ENCODE data around the gene ARVCF. TPM values are rescaled to one million over a fixed set of nuclear protein-coding genes. Genes with fewer than 3 reads are reported as not detected.

The ARVCF gene
- total RNA-seq, 1 donor from 2014 or later: 109 TPM

DNA sequence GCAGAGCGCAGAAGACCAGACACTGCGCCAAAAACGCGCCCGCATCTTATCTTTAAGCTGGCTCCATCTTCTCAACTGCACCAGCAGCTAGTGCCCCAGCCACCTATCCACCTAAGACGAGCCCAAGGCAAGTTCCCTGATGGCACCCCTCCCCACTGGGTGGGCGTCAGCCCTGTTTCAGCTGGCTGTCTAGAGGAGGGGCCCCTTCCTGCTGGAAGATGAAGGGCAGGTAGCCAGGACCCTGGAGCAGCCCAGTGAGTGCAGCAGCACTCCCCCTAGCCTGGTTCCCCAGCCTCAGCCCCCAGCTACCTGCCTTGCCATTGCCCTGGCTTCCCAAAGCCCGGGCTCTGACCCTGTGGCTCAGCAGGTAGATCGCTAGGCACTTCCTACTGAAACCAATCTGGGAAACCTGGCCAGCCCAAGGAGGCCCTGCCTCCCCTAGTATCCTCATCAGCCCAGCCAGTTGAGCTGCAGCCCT is 28.3 kb downstream of the ARVCF start:
- H3K4me3 ChIP-seq (ENCODE audit: low read depth, low read length): no peak overlapping the region
- TF ChIP-seq, protein P1, sequence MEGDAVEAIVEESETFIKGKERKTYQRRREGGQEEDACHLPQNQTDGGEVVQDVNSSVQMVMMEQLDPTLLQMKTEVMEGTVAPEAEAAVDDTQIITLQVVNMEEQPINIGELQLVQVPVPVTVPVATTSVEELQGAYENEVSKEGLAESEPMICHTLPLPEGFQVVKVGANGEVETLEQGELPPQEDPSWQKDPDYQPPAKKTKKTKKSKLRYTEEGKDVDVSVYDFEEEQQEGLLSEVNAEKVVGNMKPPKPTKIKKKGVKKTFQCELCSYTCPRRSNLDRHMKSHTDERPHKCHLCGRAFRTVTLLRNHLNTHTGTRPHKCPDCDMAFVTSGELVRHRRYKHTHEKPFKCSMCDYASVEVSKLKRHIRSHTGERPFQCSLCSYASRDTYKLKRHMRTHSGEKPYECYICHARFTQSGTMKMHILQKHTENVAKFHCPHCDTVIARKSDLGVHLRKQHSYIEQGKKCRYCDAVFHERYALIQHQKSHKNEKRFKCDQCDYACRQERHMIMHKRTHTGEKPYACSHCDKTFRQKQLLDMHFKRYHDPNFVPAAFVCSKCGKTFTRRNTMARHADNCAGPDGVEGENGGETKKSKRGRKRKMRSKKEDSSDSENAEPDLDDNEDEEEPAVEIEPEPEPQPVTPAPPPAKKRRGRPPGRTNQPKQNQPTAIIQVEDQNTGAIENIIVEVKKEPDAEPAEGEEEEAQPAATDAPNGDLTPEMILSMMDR (conservative IDR thresholded peaks at IDR 0.05; ENCODE audit: low read depth, low read length): no peak
- DNase-seq (ENCODE audit: low read depth): no peak

DNA sequence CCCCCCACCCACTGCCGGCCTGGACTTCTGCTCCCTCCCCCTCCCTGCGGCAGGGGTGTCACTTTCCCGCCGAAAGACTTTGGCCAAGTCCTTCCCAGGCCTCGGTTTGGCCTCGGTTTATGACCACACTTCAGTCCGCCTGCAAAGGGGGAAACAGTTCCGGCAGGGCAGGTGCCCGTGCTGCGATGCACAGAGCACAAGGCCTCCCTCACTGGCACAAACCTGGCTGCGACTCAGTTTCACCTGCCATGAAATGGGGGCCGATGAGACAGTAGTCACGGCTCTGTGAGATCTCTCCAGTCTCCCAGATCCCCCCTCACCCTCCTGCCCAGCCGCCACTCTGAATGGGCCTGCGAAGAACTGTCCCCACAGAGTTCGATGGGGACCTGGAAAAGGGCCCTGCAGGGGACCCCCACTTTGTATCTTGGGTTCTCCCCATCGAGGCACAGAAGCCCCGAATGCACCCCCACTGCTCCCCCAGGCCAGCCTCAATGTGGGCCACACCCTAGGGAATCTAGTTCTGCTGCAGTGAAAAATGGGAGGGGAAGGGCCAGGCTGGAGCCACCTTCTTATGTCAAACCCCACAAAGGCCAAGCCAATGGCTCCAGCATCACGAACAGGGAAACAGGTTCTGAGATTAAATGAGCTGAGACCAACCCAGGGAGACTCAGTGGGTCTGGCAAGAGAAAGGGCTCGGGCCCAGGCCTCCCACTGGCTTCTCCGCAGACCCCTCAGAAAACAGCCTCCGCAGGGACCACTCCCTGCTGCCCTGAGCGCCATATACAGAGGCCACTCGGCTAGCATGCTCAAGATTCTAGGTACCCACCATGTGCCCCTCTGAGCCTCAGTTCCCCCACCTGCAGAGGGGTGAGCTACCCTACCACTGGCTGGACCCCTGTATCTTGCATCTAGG is 29.0 kb downstream of the ARVCF start:
- no peak overlapping the region for H3K4me3 ChIP-seq (ENCODE audit: low read depth, low read length)
- TF ChIP-seq, protein P1 (conservative IDR thresholded peaks at IDR 0.05; ENCODE audit: low read depth, low read length): no peak
- no peak for DNase-seq (ENCODE audit: low read depth)

DNA sequence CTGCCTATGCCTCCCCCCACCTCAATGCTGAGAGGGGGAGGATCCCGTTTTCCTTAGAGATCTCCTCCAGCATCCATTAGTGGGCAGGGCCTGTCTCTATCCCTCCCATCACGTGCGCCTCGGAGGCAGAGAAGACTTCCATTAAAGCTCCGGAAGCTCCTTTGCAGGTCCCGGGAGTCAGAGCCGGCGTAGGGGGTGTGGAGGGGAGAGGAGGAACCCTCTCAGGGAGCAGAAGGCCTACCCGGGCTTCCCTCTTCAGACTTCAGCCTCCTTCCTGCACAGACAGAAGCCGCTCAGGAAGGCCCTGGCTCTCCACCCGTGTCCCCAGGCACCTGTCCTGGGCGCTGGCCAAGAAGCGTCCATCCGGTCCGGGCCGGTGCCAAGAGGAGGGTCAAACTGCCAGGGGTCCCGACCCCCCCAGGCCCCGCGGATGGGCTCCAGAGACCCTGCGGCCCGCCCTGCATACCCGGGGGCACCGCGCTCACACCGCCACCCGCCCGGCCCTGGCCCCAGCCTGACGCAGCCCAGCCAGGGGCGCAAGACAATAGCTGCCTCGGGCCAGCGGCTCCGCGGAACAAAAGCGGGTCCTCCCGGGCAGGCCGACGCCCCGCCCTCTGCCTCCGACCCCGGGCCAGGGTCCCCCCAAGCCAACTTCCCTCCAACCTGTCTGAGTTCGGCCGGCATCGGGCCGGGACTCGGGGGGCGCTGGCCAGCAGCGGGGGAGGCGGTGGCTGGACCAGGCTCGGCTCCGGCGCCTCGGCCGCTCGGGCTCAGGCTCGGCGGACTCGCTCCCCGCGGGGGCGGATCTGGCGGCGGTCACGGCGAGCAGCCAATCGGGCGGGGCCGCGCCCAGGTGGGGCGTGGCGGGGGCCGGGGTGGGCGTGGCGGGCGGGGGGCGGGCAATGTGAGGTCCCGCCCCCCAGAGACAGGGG is 29.9 kb downstream of the ARVCF start:
- DNase-seq (ENCODE audit: low read depth): no peak
- TF ChIP-seq, protein P1 (conservative IDR thresholded peaks at IDR 0.05; ENCODE audit: low read depth, low read length): no peak
- H3K4me3 ChIP-seq (ENCODE audit: low read depth, low read length): peak overlapping the region; percentile 72

DNA sequence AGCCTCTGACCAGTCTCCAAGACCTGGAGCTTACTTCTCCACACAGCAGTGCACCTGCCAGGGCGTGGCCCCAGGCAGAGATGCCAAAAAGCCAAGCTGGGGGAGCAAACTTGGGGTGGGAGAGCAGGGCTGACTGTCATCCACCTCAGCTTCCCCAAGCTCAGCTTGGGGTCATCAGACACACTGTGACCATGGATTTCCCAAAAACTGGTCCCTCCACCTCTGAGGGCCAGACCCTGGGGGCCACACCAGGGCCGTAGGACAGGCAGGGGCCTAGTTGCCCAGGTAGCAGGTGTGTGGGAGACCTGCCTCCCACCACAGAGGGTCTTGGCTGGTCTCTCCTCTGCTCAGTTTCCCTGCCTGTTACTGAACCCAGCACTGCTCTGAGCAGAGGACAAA is 30.6 kb downstream of the ARVCF start:
- TF ChIP-seq, protein P1 (conservative IDR thresholded peaks at IDR 0.05; ENCODE audit: low read depth, low read length): no peak
- no peak for DNase-seq (ENCODE audit: low read depth)
- peak overlapping the region; percentile 72 for H3K4me3 ChIP-seq (ENCODE audit: low read depth, low read length)

DNA sequence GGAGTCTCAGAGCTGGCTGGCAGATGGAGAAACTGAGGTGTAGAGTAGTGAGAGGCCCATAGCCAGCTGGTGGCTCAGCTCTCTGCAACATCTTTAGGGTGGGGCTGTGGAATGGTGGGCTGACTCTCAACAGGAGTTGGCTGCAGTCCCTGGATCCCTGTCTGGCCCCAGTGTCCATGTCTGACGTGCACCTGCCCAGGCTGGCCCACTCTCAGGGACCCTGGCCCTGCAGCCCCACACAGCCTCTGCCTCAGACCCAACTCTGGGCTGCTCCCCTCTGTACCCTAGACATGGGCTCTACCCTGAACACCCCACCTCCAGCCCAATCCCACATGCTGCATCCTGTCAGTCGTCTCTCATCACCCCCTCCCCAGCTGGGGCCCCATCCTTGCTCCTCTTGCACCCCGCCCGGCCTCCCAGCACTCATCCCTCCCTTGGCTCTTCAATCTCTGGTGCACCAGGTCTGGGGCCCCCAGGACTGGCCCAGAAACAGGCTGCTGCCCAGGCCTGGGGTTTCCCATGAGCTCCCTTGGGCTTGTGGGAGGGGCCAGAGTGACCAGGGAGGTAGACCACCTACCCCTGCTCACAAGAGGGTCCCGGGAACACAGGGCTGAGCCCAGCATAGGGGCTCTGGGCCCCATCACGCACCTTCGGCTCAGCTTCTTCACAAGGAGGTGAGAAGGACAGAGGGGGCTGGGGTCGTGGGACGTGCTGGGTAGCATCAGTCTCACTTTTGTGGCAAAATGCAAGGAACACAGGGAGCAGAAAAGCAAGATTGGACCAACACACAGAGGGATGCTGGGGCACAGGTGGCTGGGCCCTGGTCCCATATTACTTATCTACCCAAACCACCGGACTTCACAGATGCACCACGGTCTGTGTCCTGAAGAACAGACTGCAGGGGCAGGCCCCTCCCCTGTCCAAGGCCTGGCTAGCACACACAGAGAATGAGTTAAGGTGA is 31.5 kb downstream of the ARVCF start:
- no peak overlapping the region for H3K4me3 ChIP-seq (ENCODE audit: low read depth, low read length)
- no peak for DNase-seq (ENCODE audit: low read depth)
- TF ChIP-seq, protein P1 (conservative IDR thresholded peaks at IDR 0.05; ENCODE audit: low read depth, low read length): no peak

DNA sequence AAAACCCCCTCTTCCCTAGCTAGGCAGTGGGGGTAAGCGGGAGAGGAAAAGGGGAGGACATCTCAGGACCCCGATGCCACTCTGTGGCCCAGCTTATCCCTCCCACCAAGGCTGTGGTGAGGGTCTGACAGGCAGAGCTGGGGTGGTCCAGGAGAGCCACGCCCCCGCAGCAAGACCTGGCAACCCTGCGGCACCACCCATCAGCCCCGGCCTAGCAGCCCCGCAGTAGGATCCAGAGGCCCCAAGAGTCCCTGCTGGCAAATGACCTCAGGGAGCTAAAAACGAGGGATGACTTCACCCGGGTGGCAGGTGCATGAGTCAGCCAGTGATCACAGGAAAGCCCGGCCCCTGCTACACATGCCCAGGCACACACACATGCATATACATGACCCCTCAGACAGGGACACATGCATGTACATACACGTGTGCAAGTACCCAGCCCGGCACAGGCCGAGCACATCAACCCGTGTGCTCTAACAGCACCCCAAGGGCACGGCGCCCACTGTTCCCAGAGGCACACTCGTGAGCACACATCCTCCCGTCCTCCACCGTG is 32.3 kb downstream of the ARVCF start:
- peak; percentile 30 for DNase-seq (ENCODE audit: low read depth)
- no peak overlapping the region for H3K4me3 ChIP-seq (ENCODE audit: low read depth, low read length)
- TF ChIP-seq, protein P1 (conservative IDR thresholded peaks at IDR 0.05; ENCODE audit: low read depth, low read length): no peak
